Fibroblast of mammary gland (primary cell): ENCODE data around the gene ELMO1.

ENCODE experiments used
- DNase-seq: peaks from one replicate; pipeline ENCODE4 v3.0.0-alpha.2; 2010; ENCODE audit warnings: low read depth
- H3K4me3 ChIP-seq: 2 replicates; pipeline ENCODE4 v1.5.1; 2011; ENCODE audit warnings: low read depth, mild to moderate bottlenecking, low read length, moderate library complexity; ENCODE audit not compliant: control insufficient read depth
- CTCF ChIP-seq: conservative IDR thresholded peaks from 2 replicates; pipeline ENCODE4 v1.5.1; 2011; ENCODE audit warnings: low read depth, low read length, inconsistent platforms; ENCODE audit not compliant: control insufficient read depth, insufficient read depth

ELMO1 gene

GRCh38 chr7:37491919-37492694, 43.4 kb upstream of the ELMO1 start:
- no peak for TF ChIP-seq CTCF
- no peak overlapping the region for H3K4me3 ChIP-seq
- no peak for DNase-seq

- TF ChIP-seq CTCF: no peak
- H3K4me3 ChIP-seq: no peak overlapping the region
- DNase-seq: no peak
These were observed 41.0 kb upstream of the ELMO1 start for GRCh38 chr7:37489703-37490102.

- H3K4me3 ChIP-seq: no peak overlapping the region
- DNase-seq: peak; percentile 42
- no peak for TF ChIP-seq CTCF
These were observed 39.6 kb upstream of the ELMO1 start for GRCh38 chr7:37488163-37488764.

GRCh38 chr7:37484426-37485073, 35.9 kb upstream of the ELMO1 start:
- no peak overlapping the region for H3K4me3 ChIP-seq
- no peak for DNase-seq
- no peak for TF ChIP-seq CTCF

- H3K4me3 ChIP-seq: no peak overlapping the region
- no peak for DNase-seq
- TF ChIP-seq CTCF: no peak
These were observed 35.0 kb upstream of the ELMO1 start for GRCh38 chr7:37483627-37484026.

- no peak overlapping the region for H3K4me3 ChIP-seq
- DNase-seq: no peak
- TF ChIP-seq CTCF: no peak
These were observed 34.3 kb upstream of the ELMO1 start for GRCh38 chr7:37482953-37483352.
